Activated naive CD4-positive, alpha-beta T cell treated with anti-CD3 and anti-CD28 coated beads, Interleukin-2, amount 10 ng/mL, durations not matched to agents 7 days and 5 days (primary cell): ENCODE data around the gene CASKIN2.

ENCODE experiments used
- CTCF ChIA-PET: fragments of 350-600 bp; sonication (Branson Sonifier 250); formaldehyde crosslinking; loops from one replicate; lab custom pipeline; 2021; ENCODE audit warnings: antibody characterized with exemption; lab: Charles Lee
- DNase-seq: peaks from one replicate; pipeline ENCODE4 v3.0.0-alpha.2; 2020
- H3K27ac Mint-ChIP-seq: one replicate; pipeline ENCODE4 v1.8.0; 2021; ENCODE audit warnings: mild to moderate bottlenecking, moderate library complexity, mixed read lengths
- H3K27me3 Mint-ChIP-seq: one replicate; pipeline ENCODE4 v1.8.0; 2021; ENCODE audit warnings: mild to moderate bottlenecking, mixed read lengths
- H3K36me3 Mint-ChIP-seq: one replicate; pipeline ENCODE4 v1.8.0; 2021; ENCODE audit warnings: mixed read lengths
- H3K4me1 Mint-ChIP-seq: one replicate; pipeline ENCODE4 v1.8.0; 2021; ENCODE audit warnings: mixed read lengths
- H3K4me3 Mint-ChIP-seq: one replicate; pipeline ENCODE4 v1.8.0; 2021; ENCODE audit warnings: mild to moderate bottlenecking, moderate library complexity, mixed read lengths
- H3K9me3 Mint-ChIP-seq: one replicate; pipeline ENCODE4 v1.8.0; 2021; ENCODE audit warnings: mixed read lengths

The CASKIN2 gene

DNA sequence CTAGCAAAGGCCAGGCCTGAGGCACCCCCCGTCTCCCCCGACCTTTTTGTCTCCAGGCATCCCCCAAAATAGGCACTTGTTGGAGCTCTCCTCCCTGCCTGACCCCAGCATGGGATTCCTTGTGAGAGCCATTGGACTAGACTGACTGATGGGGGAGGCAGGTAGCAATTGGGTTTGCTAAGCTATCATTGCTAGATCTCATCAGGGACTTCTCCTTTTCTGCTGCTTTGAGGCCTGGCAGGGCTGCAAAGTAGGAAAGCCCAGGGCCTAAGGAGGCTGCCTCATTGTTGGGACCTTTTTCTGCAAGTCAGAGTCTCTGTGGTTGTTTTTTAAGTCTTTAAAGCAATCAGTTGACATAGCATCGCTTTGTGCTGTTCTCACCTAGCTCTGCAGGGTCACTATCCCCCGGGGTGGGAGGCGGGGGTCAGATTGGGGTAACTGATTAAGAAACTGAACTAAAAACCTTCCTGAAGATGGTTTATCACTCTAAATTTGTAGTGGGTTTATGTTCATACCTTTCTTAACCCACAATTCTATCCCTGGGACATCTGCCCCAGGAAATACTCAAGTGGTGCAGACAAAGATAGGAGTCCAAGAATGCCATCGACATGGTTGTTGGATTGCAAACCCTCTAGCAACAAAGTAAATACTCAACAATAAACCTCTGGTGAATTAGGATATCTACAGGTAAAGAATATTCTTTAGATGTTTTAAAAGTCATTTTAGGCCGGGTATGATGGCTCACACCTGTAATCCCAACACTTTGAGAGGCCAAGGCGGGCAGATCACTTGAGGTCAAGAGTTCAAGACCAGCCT is 38.2 kb upstream of the CASKIN2 start:
- H3K27me3 Mint-ChIP-seq = no peaks in the 10 kb centered on the region
- no peak overlapping the region for H3K4me3 Mint-ChIP-seq
- H3K27ac Mint-ChIP-seq = no peak overlapping the region
- H3K9me3 Mint-ChIP-seq = no peaks in the 10 kb centered on the region
- CTCF ChIA-PET = no interaction called here
- no peak for DNase-seq
- H3K4me1 Mint-ChIP-seq = no peaks in the 10 kb centered on the region
- no peaks in the 10 kb centered on the region for H3K36me3 Mint-ChIP-seq

DNA sequence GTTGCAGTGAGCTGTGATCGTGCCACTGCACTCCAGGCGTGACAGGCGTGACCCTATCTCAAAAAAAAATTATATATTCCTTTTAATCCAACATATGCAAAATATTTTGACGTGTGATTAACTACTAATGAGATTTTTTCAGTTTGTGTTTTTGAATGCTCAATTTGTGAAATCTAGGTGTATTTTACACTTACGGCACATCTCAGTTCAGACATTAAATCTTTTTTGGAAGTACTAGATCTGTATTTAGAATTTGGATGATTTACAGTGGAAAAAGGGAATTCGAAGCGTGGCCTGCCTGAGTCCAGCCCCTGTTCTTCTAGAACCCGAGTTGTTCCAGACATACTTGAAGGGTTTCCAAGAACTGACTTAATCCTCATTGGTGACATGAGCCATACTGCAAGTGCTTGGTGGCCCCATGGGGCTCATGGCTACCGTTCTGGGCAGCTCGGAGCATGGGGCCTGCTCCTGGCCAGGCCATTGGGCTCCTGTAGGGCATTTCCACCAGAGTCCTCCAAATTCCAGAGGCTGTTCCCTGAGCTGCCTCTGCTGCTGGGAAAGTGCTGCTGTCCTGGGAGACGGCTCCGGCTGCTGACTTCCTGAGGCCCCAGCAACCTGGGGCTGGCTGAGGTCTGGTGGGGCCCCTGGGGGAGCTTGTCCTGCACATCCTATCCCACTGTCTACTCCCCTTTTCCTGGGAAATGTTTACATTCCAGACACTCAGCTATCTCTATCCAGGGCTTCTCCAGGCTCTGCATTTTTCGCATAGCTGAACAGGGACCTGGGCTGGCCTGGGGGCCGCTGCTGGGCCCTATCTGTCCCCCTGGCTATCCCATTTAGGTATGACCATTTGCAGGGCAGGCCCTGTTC is 37.3 kb upstream of the CASKIN2 start:
- no peaks in the 10 kb centered on the region for H3K27me3 Mint-ChIP-seq

DNA sequence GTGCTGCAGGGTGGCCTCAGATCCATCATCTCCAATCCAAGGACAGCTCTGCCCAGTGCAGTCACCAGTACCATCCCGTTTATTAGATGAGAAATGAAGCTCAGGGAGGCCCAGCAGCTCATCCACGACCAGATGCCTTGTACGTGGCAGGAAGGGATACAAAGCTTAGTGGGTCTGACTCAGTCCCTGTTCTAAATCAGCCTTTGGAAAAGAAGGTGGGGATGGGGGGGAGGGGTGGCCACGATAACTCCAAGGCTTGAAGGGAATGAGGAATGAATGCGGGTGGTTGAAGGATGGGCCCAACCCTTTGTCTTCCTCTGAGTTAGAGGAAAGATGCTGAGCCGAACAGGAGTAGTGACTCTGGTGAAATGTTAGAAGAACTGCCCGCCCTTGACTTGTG is 35.9 kb upstream of the CASKIN2 start:
- Mint-ChIP-seq H3K27me3 (no peaks in the 10 kb centered on the region), H3K36me3 (no peaks in the 10 kb centered on the region), H3K4me1 (no peaks in the 10 kb centered on the region), H3K4me3 (no peak overlapping the region), H3K9me3 (no peaks in the 10 kb centered on the region), H3K27ac (no peak overlapping the region)
- CTCF ChIA-PET = interaction anchor here (1.2 kb wide), 1 partner anchor 82 kb away, joined by 4 read pairs; the partner anchor contains the start of gene SMIM5
- DNase-seq = no peak

More for the DNA sequence above, 37.3 kb upstream of the CASKIN2 start:
- no peaks in the 10 kb centered on the region for H3K9me3 Mint-ChIP-seq
- no peaks in the 10 kb centered on the region for H3K4me1 Mint-ChIP-seq
- H3K4me3 Mint-ChIP-seq = no peak overlapping the region
- no peak overlapping the region for H3K27ac Mint-ChIP-seq
- H3K36me3 Mint-ChIP-seq = no peaks in the 10 kb centered on the region
- CTCF ChIA-PET = interaction anchor here (1.1 to 1.2 kb wide), 2 partner anchors 49 to 81 kb away, joined by 4 read pairs; partner anchors contain the start of gene SMIM5
- no peak for DNase-seq

DNA sequence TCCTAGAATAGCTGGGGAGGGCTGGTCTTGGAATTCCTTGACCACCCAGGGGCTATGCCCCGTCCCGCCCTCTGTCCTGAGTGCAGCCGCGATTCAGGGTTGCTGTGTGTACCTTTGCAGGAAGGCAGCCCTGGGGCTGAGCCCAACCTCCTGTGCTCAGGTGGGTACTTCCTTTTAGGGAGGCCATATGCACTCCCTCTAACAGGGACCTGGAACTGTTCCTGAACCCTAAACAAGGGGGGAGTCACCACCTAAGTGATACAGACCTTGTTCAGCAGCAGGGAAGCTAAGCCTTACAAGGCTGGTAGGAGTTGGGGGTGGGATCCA is 34.8 kb upstream of the CASKIN2 start:
- no peaks in the 10 kb centered on the region for H3K9me3 Mint-ChIP-seq
- H3K36me3 Mint-ChIP-seq = no peaks in the 10 kb centered on the region
- CTCF ChIA-PET = no interaction called here
- H3K27me3 Mint-ChIP-seq = no peaks in the 10 kb centered on the region
- DNase-seq = no peak
- H3K4me3 Mint-ChIP-seq = no peak overlapping the region
- H3K4me1 Mint-ChIP-seq = no peaks in the 10 kb centered on the region
- H3K27ac Mint-ChIP-seq = no peak overlapping the region

DNA sequence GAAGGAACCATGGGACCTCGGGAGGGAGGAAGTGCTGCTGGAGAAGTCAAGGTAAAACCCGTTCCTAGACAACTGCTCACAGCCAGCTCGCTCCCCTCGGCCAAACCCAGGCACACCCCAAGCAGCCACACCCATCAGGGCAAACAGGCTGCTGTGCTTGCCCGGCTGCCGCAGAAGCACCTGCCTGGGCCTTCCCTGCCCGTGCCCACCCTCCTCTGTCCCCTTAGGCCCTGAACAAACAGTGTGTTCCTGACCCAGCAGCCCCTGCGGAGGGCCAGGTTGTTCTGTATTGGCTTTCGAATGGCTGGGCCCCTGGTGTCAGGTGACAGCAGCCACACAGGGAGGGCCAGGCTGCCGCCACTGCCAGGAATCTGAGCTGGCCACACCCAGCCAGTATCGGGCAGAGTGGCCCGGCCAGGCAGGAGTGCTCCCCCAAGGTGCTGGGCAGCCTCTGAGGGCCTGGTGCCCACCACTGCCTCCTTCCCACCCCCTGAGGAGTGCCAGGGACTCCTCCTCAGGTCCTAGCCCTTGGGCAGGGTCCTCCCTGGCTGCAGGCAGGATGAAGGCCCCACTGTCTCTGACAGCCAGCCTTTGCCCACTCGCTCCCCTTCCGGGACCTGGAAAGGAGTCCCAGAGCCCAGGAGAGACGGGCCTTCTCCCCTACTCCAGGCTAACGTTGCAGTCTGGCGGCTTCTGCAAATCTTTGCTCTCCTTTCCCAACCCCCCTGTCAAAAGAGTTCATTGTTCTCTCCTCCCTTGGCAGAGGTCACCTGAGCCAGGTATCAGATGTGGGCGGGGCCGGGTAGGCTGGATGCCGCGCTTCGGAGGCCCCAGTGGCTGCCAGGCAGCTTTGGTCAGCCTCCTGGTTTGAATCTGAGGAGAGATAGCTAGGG is 34.2 kb upstream of the CASKIN2 start:
- H3K27ac Mint-ChIP-seq = no peak overlapping the region
- H3K9me3 Mint-ChIP-seq = no peaks in the 10 kb centered on the region
- no peak for DNase-seq
- CTCF ChIA-PET = no interaction called here
- no peak overlapping the region for H3K4me3 Mint-ChIP-seq
- no peaks in the 10 kb centered on the region for H3K4me1 Mint-ChIP-seq
- H3K36me3 Mint-ChIP-seq = no peaks in the 10 kb centered on the region
- H3K27me3 Mint-ChIP-seq = no peaks in the 10 kb centered on the region

DNA sequence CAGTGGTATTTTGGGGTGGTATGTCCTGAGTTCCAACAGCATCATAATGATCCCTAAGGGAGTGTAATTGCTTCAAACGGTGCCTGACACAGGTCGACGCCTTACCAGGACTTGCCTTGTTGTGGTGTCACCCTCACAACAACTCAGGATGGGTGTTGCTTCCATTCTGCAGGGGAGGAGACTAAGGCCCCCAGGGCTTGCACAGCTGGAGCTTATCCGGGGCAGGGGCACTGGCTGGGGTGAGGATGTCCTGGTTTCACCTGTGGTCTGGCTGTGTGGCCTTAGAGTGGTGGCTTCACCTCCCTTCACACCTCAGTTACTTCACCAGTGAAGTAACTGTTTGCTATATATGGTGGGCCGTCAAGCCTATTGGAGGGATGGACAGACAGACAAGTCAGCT is 33.5 kb upstream of the CASKIN2 start:
- H3K27me3 Mint-ChIP-seq = no peaks in the 10 kb centered on the region
- H3K9me3 Mint-ChIP-seq = no peaks in the 10 kb centered on the region
- no peaks in the 10 kb centered on the region for H3K36me3 Mint-ChIP-seq
- no peaks in the 10 kb centered on the region for H3K4me1 Mint-ChIP-seq
- H3K4me3 Mint-ChIP-seq = no peak overlapping the region
- no peak overlapping the region for H3K27ac Mint-ChIP-seq
- DNase-seq = no peak
- CTCF ChIA-PET = no interaction called here

DNA sequence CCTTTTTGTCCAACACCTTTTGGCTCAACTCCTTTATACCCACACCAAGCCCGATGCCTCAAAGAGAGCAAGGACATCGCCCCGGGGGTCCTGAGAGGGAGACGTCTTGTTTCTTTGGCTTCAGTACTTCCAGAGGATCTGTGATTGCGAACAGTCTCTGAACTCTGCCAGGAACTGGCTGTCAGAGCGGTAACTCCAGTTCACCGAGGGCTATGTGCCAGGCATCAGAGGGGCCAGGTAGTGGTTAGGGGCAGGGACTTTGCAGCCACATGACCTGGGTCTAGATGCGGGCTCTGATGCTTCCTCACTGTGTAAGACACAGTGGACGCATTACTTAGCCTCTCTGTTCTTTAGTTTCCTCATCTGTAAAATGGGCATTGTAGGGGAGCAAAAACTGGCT is 31.8 kb upstream of the CASKIN2 start:
- H3K9me3 Mint-ChIP-seq = no peaks in the 10 kb centered on the region
- no peak for DNase-seq
- no peaks in the 10 kb centered on the region for H3K27me3 Mint-ChIP-seq
- CTCF ChIA-PET = no interaction called here
- no peaks in the 10 kb centered on the region for H3K36me3 Mint-ChIP-seq
- no peak overlapping the region for H3K27ac Mint-ChIP-seq
- no peak overlapping the region for H3K4me3 Mint-ChIP-seq
- no peaks in the 10 kb centered on the region for H3K4me1 Mint-ChIP-seq

DNA sequence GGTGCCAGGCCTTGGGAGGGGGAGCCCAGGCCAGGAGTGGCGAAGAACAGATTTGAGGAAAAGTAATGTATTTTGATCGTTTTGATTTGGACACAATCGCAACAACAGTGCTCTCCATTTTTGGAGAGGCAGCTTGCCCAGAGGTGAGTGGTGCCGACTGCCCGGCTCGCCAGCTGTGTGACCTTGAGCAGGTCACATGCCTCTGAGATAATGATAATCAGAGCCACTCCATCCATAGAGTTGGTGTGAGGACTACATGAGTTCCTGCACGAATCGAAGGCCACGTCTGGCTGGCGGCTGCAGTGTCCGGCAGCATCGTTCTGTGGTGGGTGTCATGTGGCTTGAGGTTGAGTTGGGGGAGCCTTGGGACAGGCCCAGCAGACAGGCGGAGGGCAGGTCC is 30.8 kb upstream of the CASKIN2 start:
- Mint-ChIP-seq H3K36me3 (no peaks in the 10 kb centered on the region), H3K4me1 (no peaks in the 10 kb centered on the region), H3K9me3 (no peaks in the 10 kb centered on the region), H3K27me3 (no peaks in the 10 kb centered on the region), H3K4me3 (no peak overlapping the region), H3K27ac (no peak overlapping the region)
- no peak for DNase-seq
- CTCF ChIA-PET = no interaction called here

DNA sequence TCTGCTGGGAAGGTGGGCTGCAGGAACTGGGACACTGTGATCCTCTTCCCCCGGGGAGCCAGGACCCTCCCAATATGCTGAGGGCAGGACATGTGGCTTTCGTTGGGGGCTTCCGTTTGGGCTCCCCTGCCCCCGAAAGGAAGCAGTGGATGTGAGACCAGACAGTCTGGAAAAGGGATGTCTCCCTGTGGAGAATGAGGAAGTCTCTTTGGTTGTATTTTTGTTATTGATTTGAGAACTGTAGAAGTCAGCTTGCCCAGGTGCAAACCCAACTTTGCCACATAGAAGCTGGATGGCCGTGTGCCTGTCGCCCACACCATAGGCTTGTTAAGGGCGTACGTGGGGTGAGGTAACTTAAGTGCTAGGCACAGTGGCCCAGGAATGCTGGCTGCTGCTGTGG is 28.9 kb upstream of the CASKIN2 start:
- Mint-ChIP-seq H3K27me3 (no peaks in the 10 kb centered on the region), H3K4me1 (no peaks in the 10 kb centered on the region), H3K36me3 (no peaks in the 10 kb centered on the region), H3K4me3 (no peak overlapping the region), H3K27ac (no peak overlapping the region), H3K9me3 (no peaks in the 10 kb centered on the region)
- CTCF ChIA-PET = no interaction called here
- DNase-seq = no peak

DNA sequence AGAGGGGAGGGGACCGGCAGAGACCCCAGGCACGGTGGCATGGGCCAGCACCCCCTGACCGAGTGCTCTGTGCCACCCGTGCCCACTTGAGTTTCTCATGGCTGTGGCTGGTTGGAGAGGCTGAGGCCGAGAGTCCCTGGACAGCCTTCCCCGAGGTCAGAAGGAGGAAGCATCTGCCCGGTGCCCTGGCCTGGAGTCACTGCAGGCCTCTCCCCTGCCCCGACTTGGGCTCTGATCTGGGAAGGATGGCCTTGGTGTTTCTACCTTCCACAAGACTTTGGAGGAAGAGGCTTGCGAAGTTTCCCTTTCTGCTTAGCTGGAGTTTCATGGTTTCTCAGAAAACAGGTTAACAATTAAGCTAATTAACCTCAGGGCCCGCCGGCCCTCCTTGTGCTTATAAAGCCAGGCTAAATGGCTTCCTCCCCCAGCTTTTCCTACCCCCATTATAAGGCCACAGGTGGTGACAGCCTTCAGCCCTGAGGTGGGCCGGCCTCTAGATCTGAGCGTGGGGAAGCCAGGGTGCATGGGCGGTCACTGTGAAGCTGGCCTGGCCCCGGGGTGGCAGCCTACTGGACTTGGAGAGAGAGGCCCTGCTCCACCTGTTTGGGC is 27.5 kb upstream of the CASKIN2 start:
- no peaks in the 10 kb centered on the region for H3K4me1 Mint-ChIP-seq
- no peaks in the 10 kb centered on the region for H3K27me3 Mint-ChIP-seq
- H3K4me3 Mint-ChIP-seq = no peak overlapping the region
- no peaks in the 10 kb centered on the region for H3K9me3 Mint-ChIP-seq
- CTCF ChIA-PET = no interaction called here
- H3K27ac Mint-ChIP-seq = no peak overlapping the region
- no peaks in the 10 kb centered on the region for H3K36me3 Mint-ChIP-seq
- DNase-seq = no peak

DNA sequence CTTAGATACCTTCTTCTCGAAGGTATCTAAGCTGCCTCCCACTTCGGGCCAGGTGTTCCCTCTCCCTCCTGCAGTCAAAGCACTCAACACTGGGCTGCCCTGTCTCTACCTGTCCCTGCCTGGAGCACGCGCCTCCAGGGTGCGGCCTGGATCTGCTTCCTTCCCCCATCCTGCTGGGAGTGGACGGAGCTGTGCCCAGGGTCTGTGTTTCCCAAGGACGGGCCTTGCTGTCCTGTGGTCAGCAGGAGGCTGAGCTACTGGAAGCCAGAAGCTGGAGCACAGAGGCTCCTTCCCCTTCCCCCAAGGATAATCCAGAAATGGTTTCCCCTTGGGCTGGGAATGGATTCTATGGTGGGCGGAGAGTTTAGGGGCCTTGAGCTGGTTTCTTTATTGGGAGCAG is 26.9 kb upstream of the CASKIN2 start:
- H3K4me1 Mint-ChIP-seq = no peaks in the 10 kb centered on the region
- H3K4me3 Mint-ChIP-seq = no peak overlapping the region
- no peak overlapping the region for H3K27ac Mint-ChIP-seq
- no peaks in the 10 kb centered on the region for H3K9me3 Mint-ChIP-seq
- H3K27me3 Mint-ChIP-seq = no peaks in the 10 kb centered on the region
- H3K36me3 Mint-ChIP-seq = no peaks in the 10 kb centered on the region
- CTCF ChIA-PET = no interaction called here
- no peak for DNase-seq

DNA sequence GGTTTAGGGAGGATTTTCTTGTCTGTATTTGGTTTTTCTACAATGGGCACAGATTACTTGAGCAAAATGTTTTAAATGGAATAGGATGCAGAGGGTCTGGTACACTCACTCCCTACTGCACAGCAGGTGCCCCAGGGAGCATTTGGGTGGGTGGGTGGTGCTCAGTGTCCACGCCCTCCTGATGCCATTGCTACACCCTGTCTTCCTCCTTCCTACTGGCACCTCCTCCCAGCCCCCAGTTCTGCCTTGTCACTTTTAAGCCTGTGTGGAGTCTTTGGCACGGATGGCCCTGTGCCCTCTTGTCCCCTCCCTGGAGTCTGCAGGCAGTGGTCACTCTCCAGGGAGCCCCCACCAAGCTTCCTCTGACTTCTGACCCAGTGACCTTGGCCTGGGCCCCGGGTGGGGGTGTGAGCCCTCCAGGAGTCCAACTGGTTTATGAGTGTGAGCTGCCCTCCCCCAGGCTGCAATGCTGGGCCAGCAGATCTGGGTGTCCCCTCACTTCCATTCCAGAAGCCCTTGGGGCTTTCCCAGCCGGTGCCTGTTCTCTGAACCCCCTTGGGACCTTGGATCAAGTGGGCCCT is 25.7 kb upstream of the CASKIN2 start:
- H3K4me3 Mint-ChIP-seq = no peak overlapping the region
- no peak overlapping the region for H3K27ac Mint-ChIP-seq
- no peaks in the 10 kb centered on the region for H3K9me3 Mint-ChIP-seq
- no peaks in the 10 kb centered on the region for H3K36me3 Mint-ChIP-seq
- no peaks in the 10 kb centered on the region for H3K27me3 Mint-ChIP-seq
- CTCF ChIA-PET = interaction anchor here (1.3 kb wide), 1 partner anchor 24 kb away, joined by 3 read pairs; the partner anchor contains the start of gene TSEN54
- peaks cover 5% of the 10 kb centered on the region for H3K4me1 Mint-ChIP-seq
- no peak for DNase-seq

DNA sequence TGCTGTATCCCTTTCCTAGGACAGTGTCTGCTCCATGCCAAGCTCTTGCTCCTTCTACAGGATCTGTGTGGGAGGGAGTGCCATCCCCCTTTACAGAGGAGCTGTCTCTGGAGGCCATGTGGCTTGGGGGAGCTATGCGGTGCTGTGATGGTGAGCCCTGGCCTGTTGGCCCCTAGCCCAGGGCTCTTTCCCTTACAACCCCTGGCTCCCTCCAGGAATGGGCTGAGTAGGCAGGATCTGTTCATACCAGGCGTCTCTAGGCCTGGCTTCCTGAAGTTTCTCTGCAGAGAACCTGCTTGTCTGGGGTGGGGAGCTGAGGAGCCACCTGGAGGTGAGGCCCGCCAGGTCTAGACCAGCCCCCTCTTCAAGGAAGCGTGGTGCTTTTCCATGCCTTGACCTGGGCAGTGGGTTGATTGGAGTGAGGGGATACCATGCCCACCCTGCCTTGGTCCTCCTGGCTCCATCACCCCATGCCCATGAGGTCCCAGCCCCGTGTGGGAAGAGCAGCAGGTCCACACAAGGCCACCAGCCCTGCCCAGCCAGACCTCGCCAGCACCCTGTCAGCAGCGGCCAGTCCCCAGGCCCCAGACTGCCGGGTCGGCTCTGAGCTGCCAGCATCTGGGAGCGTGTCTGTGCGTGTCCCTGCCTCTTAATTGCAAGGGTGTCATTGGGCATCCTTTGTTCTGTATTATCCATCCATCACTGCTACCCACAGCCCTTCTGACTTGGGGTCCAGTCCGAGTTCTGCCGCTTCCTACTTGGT is 24.8 kb upstream of the CASKIN2 start:
- Mint-ChIP-seq H3K27me3 (no peaks in the 10 kb centered on the region), H3K36me3 (no peaks in the 10 kb centered on the region), H3K27ac (no peak overlapping the region), H3K4me1 (peaks cover 13% of the 10 kb centered on the region), H3K4me3 (no peak overlapping the region), H3K9me3 (no peaks in the 10 kb centered on the region)
- CTCF ChIA-PET = interaction anchor here (1.3 kb wide), 1 partner anchor 24 kb away, joined by 3 read pairs; the partner anchor contains the start of gene TSEN54
- DNase-seq = no peak
